DND-41 (cell line): Measurements from ENCODE around the gene CTBP1.

ENCODE experiments used
- ATAC-seq: fragments of 200-7000 bp; cut with Tn5 transposase; 3 replicates; pipeline ENCODE4 v1.9.1; 2021; ENCODE audit warnings: low read depth; ENCODE audit not compliant: insufficient read depth
- DNase-seq: peaks from one replicate; pipeline ENCODE4 v3.0.0-alpha.2; 2020
- H2AFZ ChIP-seq: 2 replicates; pipeline ENCODE4 v1.6.0; 2012; ENCODE audit warnings: low read depth, low read length
- H3K27ac ChIP-seq: 2 replicates; pipeline ENCODE4 v1.5.1; 2012; ENCODE audit warnings: low read length, inconsistent platforms
- H3K27me3 ChIP-seq: fragments of 200-600 bp; sonication (generic); 2 replicates; pipeline ENCODE4 v1.6.0; 2012; ENCODE audit warnings: low read length, mild to moderate bottlenecking, inconsistent platforms; ENCODE audit not compliant: insufficient read depth, poor library complexity
- H3K36me3 ChIP-seq: 2 replicates; pipeline ENCODE4 v1.5.1; 2012; ENCODE audit warnings: low read length, inconsistent platforms; ENCODE audit not compliant: insufficient read depth
- H3K4me1 ChIP-seq: 2 replicates; pipeline ENCODE4 v1.5.1; 2012; ENCODE audit warnings: mild to moderate bottlenecking, low read length; ENCODE audit not compliant: insufficient read depth
- H3K4me2 ChIP-seq: 2 replicates; pipeline ENCODE4 v1.6.0; 2012; ENCODE audit warnings: mild to moderate bottlenecking, moderate library complexity, low read length, inconsistent platforms; ENCODE audit not compliant: insufficient read depth
- H3K4me3 ChIP-seq, 2 experiments: fragments of 200-600 bp in 1 of 2; shearing (Covaris generic) in 1 of 2; 2 replicates each; pipeline ENCODE4 v1.5.1; 2012 to 2016; ENCODE audit warnings: inconsistent platforms in 2 of 2, low read length in 2 of 2, mild to moderate bottlenecking in 2 of 2, low read depth in 1 of 2, moderate library complexity in 1 of 2
- H3K79me2 ChIP-seq: 2 replicates; pipeline ENCODE4 v1.6.0; 2012; ENCODE audit warnings: low read length, inconsistent platforms; ENCODE audit not compliant: insufficient read depth
- H3K9ac ChIP-seq: 2 replicates; pipeline ENCODE4 v1.6.0; 2012; ENCODE audit warnings: low read depth, mild to moderate bottlenecking, inconsistent platforms, low read length, moderate library complexity
- H3K9me3 ChIP-seq: 2 replicates; pipeline ENCODE4 v1.5.1; 2012; ENCODE audit warnings: low read length, moderate library complexity, mild to moderate bottlenecking, inconsistent platforms; ENCODE audit not compliant: insufficient read depth, severe bottlenecking
- H4K20me1 ChIP-seq: 2 replicates; pipeline ENCODE4 v1.6.0; 2012; ENCODE audit warnings: low read length; ENCODE audit not compliant: insufficient read depth
- EZH2 ChIP-seq: IDR thresholded peaks from 3 replicates; pipeline ENCODE4 v1.6.1; 2012; ENCODE audit warnings: borderline replicate concordance, low read depth, mild to moderate bottlenecking, moderate library complexity, low read length, inconsistent platforms; ENCODE audit not compliant: severe bottlenecking
- TF ChIP-seq, protein P1 (sequence below): IDR thresholded peaks from 2 replicates; pipeline ENCODE4 v1.5.1; 2012; ENCODE audit warnings: borderline replicate concordance, low read length, moderate library complexity, mild to moderate bottlenecking; ENCODE audit not compliant: poor library complexity, severe bottlenecking; ENCODE audit errors: extremely low read depth

Gene CTBP1

DNA sequence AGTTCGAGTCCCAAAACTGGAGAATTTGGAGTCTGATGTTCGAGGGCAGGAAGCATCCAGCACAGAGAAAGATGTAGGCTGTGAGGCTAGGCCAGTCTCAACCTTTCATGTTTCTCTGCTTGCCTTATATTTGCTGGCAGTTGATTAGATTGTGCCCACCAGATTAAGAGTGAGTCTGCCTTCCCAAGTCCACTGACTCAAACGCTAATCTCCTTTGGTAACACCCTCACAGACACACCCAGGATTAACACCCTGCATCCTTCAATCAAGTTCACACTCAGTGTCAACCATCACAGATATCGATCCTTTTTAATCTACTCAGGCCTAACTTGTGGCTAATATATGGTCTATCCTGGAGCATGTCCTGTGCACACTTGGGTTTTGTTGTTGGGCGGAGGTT lies 22.8 kb upstream of the CTBP1 start:
- ATAC-seq, result no peak
- H3K9ac ChIP-seq, result no peak overlapping the region
- no peak overlapping the region for H3K27ac ChIP-seq
- H3K27me3 ChIP-seq, result no peaks in the 10 kb centered on the region
- no peaks in the 10 kb centered on the region for H3K79me2 ChIP-seq
- H3K36me3 ChIP-seq, result no peaks in the 10 kb centered on the region
- H2AFZ ChIP-seq, result no peak overlapping the region
- TF ChIP-seq, protein P1, sequence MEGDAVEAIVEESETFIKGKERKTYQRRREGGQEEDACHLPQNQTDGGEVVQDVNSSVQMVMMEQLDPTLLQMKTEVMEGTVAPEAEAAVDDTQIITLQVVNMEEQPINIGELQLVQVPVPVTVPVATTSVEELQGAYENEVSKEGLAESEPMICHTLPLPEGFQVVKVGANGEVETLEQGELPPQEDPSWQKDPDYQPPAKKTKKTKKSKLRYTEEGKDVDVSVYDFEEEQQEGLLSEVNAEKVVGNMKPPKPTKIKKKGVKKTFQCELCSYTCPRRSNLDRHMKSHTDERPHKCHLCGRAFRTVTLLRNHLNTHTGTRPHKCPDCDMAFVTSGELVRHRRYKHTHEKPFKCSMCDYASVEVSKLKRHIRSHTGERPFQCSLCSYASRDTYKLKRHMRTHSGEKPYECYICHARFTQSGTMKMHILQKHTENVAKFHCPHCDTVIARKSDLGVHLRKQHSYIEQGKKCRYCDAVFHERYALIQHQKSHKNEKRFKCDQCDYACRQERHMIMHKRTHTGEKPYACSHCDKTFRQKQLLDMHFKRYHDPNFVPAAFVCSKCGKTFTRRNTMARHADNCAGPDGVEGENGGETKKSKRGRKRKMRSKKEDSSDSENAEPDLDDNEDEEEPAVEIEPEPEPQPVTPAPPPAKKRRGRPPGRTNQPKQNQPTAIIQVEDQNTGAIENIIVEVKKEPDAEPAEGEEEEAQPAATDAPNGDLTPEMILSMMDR, result no peak
- TF ChIP-seq EZH2, result no peak
- no peaks in the 10 kb centered on the region for H4K20me1 ChIP-seq
- H3K4me3 ChIP-seq, result no peak overlapping the region
- peaks cover 6% of the 10 kb centered on the region for H3K9me3 ChIP-seq
- H3K4me1 ChIP-seq, result no peaks in the 10 kb centered on the region
- H3K4me2 ChIP-seq, result no peak overlapping the region
- no peak for DNase-seq

DNA sequence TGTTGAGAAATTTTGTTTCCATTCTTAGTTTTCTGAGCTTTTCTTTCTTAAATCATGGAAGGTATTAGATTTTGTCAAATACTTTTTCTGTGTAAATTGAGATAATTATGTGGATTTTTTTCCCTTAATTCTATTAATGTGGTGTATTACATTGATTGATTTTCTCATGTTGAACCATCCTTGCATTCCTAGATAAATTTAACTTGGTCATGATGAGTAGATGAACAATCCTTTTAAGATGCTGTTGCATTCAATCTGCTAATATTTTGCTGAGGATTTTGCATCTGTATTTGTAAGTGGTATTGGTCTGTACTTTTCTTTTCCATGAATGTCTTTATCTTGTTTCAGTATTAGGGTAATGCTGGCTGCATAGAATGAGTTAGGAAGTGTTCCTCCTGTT lies 20.3 kb upstream of the CTBP1 start:
- H4K20me1 ChIP-seq, result no peaks in the 10 kb centered on the region
- no peaks in the 10 kb centered on the region for H3K27me3 ChIP-seq
- H3K36me3 ChIP-seq, result no peaks in the 10 kb centered on the region
- H3K4me2 ChIP-seq, result no peak overlapping the region
- no peak overlapping the region for H3K27ac ChIP-seq
- H3K79me2 ChIP-seq, result no peaks in the 10 kb centered on the region
- H3K9ac ChIP-seq, result no peak overlapping the region
- no peak for ATAC-seq
- DNase-seq, result no peak
- H2AFZ ChIP-seq, result no peak overlapping the region
- peaks cover 6% of the 10 kb centered on the region for H3K9me3 ChIP-seq
- H3K4me1 ChIP-seq, result no peaks in the 10 kb centered on the region
- no peak overlapping the region for H3K4me3 ChIP-seq
- TF ChIP-seq, protein P1, result no peak
- no peak for TF ChIP-seq EZH2

DNA sequence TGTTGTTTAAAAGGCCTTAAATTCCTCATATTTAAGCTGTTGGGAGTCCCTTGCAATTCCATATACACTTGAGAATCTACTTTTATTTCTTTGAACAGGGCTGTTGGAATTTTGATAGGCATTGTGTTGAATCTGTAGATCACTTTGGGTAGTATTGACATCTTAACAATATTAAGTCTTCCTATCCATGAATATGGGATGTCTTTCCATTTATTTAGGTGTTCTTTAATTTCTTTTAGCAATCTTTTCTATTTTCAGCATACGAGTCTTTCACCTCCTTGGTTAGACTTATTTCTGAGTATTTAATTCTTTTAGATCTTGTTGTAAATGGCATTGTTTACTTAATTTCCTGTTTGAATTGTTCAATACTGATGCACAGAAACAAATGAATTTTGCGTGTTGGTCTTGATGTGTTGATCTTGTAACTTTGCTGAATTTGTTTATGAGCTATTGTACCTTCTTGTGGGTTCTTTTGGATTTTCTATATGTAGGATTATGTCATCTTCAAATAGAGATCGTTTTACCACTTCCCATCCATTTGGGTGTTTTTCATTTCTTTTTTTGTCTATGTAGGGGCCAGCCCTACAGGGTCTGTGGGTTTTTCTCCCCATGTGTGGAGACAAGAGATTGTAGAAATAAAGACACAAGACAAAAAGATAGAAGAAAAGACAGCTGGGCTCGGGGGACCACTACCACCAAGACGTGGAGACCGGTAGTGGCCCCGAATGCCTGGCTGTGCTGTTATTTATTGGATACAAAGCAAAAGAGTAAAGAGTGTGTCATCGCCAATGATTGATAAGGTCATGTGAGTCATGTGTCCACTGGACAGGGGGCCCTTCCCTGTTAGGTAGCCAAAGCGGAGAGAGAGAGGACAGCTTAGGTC lies 18.2 kb upstream of the CTBP1 start:
- H3K79me2 ChIP-seq, result no peaks in the 10 kb centered on the region
- ATAC-seq (no peak), DNase-seq (no peak)
- no peak overlapping the region for H3K4me2 ChIP-seq
- no peaks in the 10 kb centered on the region for H3K4me1 ChIP-seq
- peaks cover 6% of the 10 kb centered on the region for H3K9me3 ChIP-seq
- no peak overlapping the region for H3K27ac ChIP-seq
- no peak overlapping the region for H3K9ac ChIP-seq
- H3K36me3 ChIP-seq, result no peaks in the 10 kb centered on the region
- H2AFZ ChIP-seq, result no peak overlapping the region
- H3K4me3 ChIP-seq, result no peak overlapping the region
- H3K27me3 ChIP-seq, result no peaks in the 10 kb centered on the region
- no peaks in the 10 kb centered on the region for H4K20me1 ChIP-seq
- TF ChIP-seq EZH2, result no peak
- TF ChIP-seq, protein P1, result no peak
